HepG2 (cell line): Measurements from ENCODE around the gene FOXN3. TPM values are rescaled to one million over a fixed set of nuclear protein-coding genes. Genes with fewer than 3 reads are reported as not detected.

Source experiments
- ATM ChIP-seq: fragments of 450-650 bp; IDR thresholded peaks from 2 replicates; pipeline ENCODE4 v1.7.1; 2017; ENCODE audit warnings: mild to moderate bottlenecking, borderline replicate concordance
- CENPX ChIP-seq: sonication (generic); formaldehyde crosslinking; IDR thresholded peaks from 2 replicates; pipeline ENCODE4 v1.9.0; 2021; ENCODE audit warnings: mild to moderate bottlenecking, missing genetic modification reagents, moderate library complexity
- DR1 ChIP-seq: sonication (generic); formaldehyde crosslinking; IDR thresholded peaks from 2 replicates; pipeline ENCODE4 v1.8.0; 2021; ENCODE audit warnings: mild to moderate bottlenecking, missing genetic modification reagents, inconsistent platforms
- ELF1 ChIP-seq: sonication (generic); formaldehyde crosslinking; IDR thresholded peaks from 2 replicates; pipeline ENCODE4 v1.4.0; 2020; ENCODE audit warnings: missing genetic modification reagents
- FOSL2 ChIP-seq: sonication (generic); formaldehyde crosslinking; IDR thresholded peaks from 2 replicates; pipeline ENCODE4 v1.4.0; 2020; ENCODE audit warnings: missing genetic modification reagents
- HIC2 ChIP-seq: sonication (generic); formaldehyde crosslinking; IDR thresholded peaks from 2 replicates; pipeline ENCODE4 v1.9.0; 2022; ENCODE audit warnings: low read depth, missing genetic modification reagents
- HMGXB4 ChIP-seq, 2 experiments: sonication (generic) in 1 of 2; formaldehyde crosslinking in 1 of 2; IDR thresholded peaks; 2 replicates each; pipeline versions ENCODE4 v1.4.0 to v1.6.1; 2018 to 2020; ENCODE audit warnings: missing genetic modification reagents in 2 of 2, borderline replicate concordance in 1 of 2, low read depth in 1 of 2, mild to moderate bottlenecking in 1 of 2, missing biosample characterization in 1 of 2
- MED1 ChIP-seq: sonication (generic); formaldehyde crosslinking; IDR thresholded peaks from 2 replicates; pipeline ENCODE4 v1.4.0; 2020; ENCODE audit warnings: missing genetic modification reagents
- RELA ChIP-seq: sonication (generic); formaldehyde crosslinking; IDR thresholded peaks from 2 replicates; pipeline ENCODE4 v1.4.0; 2020; ENCODE audit warnings: missing genetic modification reagents
- XRCC5 ChIP-seq: fragments of 200-400 bp; formaldehyde crosslinking; optimal IDR thresholded peaks from 2 replicates; pipeline ENCODE3; 2017; ENCODE audit warnings: mild to moderate bottlenecking, low read length
- ZNF367 ChIP-seq: sonication (generic); formaldehyde crosslinking; IDR thresholded peaks from 2 replicates; pipeline ENCODE4 v1.4.0; 2020; ENCODE audit warnings: missing genetic modification reagents, borderline replicate concordance
- ZNF556 ChIP-seq: sonication (generic); formaldehyde crosslinking; IDR thresholded peaks from 2 replicates; pipeline ENCODE4 v1.4.0; 2020; ENCODE audit warnings: mild to moderate bottlenecking, missing genetic modification reagents, borderline replicate concordance
- ZNF644 ChIP-seq: IDR thresholded peaks from 2 replicates; pipeline ENCODE4 v1.6.1; 2016; ENCODE audit warnings: low read depth
- ZNF850 ChIP-seq: sonication (generic); formaldehyde crosslinking; conservative IDR thresholded peaks from 2 replicates; pipeline ENCODE4 v1.9.0; 2021; ENCODE audit warnings: mild to moderate bottlenecking, missing genetic modification reagents
- ZSCAN12 ChIP-seq: sonication (generic); formaldehyde crosslinking; IDR thresholded peaks from 2 replicates; pipeline ENCODE4 v1.9.0; 2021; ENCODE audit warnings: mild to moderate bottlenecking, missing genetic modification reagents
- polyA plus RNA-seq, 8 experiments: library from polyadenylated mRNA; depleted of rRNA in 3 of 8; stranded (reverse) in 7 of 8; unstranded in 1 of 8; fragments of >200 nt; fragmentation: Illumina TruSeq in 4 of 8; extraction: Trizol in 4 of 8; gene quantifications; 2 replicates each; pipeline versions ENCODE4 v1.2.1 to v1.2.3, GENCODE V29; 2011 to 2016; ENCODE audit warnings: low read depth in 4 of 8, missing spikeins in 1 of 8, mixed read lengths in 1 of 8; ENCODE audit not compliant: insufficient read depth in 1 of 8
- total RNA-seq, 5 experiments: library from RNA; depleted of rRNA; stranded (reverse); fragments of >200 nt; fragmentation: Illumina TruSeq; extraction: Trizol; gene quantifications; 2 replicates each; pipeline ENCODE4 v1.2.3, GENCODE V29; 2016; ENCODE audit warnings: low read depth in 1 of 5
- TF ChIP-seq, protein P1 (sequence below): fragments of 450-650 bp; IDR thresholded peaks from 2 replicates; pipeline ENCODE4 v1.6.1; 2016
- TF ChIP-seq, protein P2 (sequence below): sonication (generic); formaldehyde crosslinking; IDR thresholded peaks from 2 replicates; pipeline ENCODE4 v1.8.1; 2022; ENCODE audit warnings: low read depth, mild to moderate bottlenecking, missing genetic modification reagents
- TF ChIP-seq, protein P3 (sequence below): sonication (generic); formaldehyde crosslinking; IDR thresholded peaks from 2 replicates; pipeline ENCODE4 v1.4.0; 2020; ENCODE audit warnings: mild to moderate bottlenecking, missing genetic modification reagents
- TF ChIP-seq, protein P4 (sequence below): sonication (generic); formaldehyde crosslinking; IDR thresholded peaks from 2 replicates; pipeline ENCODE4 v1.4.0; 2020; ENCODE audit warnings: missing genetic modification reagents

Gene FOXN3
- total and polyA plus RNA-seq, 2 of the 13 experiments (the other 11 are each of a cell fraction or from before 2014, with no cell fraction given), result 32.4 to 70.2 TPM

- TF ChIP-seq HIC2 (peak; percentile 59; the same call in 1 of the 2 replicates), FOSL2 (CRISPR knock-in tag) (peak; percentile 94), ZNF850 (CRISPR knock-in tag) (no peak), ELF1 (CRISPR knock-in tag) (peak; percentile 45; the same call in 1 of the 2 replicates), ATM (no peak), XRCC5 (peak; percentile 21), MED1 (CRISPR knock-in tag) (no peak), CENPX (no peak), RELA (CRISPR knock-in tag) (no peak), ZNF556 (CRISPR knock-in tag) (no peak), ZSCAN12 (no peak), DR1 (CRISPR knock-in tag) (no peak), ZNF644 (CRISPR knock-in tag) (0 out of 2 replicates have a peak, but pooled peaks have one; percentile 10), HMGXB4 (CRISPR knock-in tag; IDR thresholded peaks at IDR 0.05; ENCODE audit: borderline replicate concordance in 1 of 2, low read depth in 1 of 2) (no peak), ZNF367 (CRISPR knock-in tag) (no peak)
- TF ChIP-seq, protein P1, sequence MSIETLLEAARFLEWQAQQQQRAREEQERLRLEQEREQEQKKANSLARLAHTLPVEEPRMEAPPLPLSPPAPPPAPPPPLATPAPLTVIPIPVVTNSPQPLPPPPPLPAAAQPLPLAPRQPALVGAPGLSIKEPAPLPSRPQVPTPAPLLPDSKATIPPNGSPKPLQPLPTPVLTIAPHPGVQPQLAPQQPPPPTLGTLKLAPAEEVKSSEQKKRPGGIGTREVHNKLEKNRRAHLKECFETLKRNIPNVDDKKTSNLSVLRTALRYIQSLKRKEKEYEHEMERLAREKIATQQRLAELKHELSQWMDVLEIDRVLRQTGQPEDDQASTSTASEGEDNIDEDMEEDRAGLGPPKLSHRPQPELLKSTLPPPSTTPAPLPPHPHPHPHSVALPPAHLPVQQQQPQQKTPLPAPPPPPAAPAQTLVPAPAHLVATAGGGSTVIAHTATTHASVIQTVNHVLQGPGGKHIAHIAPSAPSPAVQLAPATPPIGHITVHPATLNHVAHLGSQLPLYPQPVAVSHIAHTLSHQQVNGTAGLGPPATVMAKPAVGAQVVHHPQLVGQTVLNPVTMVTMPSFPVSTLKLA, result no peak
- TF ChIP-seq, protein P2, sequence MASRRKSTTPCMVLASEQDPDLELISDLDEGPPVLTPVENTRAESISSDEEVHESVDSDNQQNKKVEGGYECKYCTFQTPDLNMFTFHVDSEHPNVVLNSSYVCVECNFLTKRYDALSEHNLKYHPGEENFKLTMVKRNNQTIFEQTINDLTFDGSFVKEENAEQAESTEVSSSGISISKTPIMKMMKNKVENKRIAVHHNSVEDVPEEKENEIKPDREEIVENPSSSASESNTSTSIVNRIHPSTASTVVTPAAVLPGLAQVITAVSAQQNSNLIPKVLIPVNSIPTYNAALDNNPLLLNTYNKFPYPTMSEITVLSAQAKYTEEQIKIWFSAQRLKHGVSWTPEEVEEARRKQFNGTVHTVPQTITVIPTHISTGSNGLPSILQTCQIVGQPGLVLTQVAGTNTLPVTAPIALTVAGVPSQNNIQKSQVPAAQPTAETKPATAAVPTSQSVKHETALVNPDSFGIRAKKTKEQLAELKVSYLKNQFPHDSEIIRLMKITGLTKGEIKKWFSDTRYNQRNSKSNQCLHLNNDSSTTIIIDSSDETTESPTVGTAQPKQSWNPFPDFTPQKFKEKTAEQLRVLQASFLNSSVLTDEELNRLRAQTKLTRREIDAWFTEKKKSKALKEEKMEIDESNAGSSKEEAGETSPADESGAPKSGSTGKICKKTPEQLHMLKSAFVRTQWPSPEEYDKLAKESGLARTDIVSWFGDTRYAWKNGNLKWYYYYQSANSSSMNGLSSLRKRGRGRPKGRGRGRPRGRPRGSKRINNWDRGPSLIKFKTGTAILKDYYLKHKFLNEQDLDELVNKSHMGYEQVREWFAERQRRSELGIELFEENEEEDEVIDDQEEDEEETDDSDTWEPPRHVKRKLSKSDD (CRISPR knock-in tag), result no peak
- TF ChIP-seq, protein P3, sequence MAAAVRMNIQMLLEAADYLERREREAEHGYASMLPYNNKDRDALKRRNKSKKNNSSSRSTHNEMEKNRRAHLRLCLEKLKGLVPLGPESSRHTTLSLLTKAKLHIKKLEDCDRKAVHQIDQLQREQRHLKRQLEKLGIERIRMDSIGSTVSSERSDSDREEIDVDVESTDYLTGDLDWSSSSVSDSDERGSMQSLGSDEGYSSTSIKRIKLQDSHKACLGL (CRISPR knock-in tag), result no peak
- TF ChIP-seq, protein P4, sequence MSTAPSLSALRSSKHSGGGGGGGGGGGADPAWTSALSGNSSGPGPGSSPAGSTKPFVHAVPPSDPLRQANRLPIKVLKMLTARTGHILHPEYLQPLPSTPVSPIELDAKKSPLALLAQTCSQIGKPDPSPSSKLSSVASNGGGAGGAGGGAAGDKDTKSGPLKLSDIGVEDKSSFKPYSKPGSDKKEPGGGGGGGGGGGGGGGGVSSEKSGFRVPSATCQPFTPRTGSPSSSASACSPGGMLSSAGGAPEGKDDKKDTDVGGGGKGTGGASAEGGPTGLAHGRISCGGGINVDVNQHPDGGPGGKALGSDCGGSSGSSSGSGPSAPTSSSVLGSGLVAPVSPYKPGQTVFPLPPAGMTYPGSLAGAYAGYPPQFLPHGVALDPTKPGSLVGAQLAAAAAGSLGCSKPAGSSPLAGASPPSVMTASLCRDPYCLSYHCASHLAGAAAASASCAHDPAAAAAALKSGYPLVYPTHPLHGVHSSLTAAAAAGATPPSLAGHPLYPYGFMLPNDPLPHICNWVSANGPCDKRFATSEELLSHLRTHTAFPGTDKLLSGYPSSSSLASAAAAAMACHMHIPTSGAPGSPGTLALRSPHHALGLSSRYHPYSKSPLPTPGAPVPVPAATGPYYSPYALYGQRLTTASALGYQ (CRISPR knock-in tag), result no peak
Observed at GRCh38 chr14:89137526-89138163, 279.4 kb downstream of the FOXN3 start (continued).
